Dermis microvascular lymphatic vessel endothelial cell (primary cell): ENCODE results near the gene AGXT. TPM values are rescaled to one million over a fixed set of nuclear protein-coding genes. Genes with fewer than 3 reads are reported as not detected.
A peak's percentile ranks its signal among the peaks of the same experiment; 100 is the strongest.
"Not testable (repeated sequence)": the region's sequence is repeated elsewhere in the genome, so short reads cannot be mapped to it uniquely, and the experiment has no call there.

Source experiments
- DNase-seq, 2 donors: peaks; one replicate each; pipeline versions ENCODE4 v3.0.0 to v3.0.0-alpha.2; 2010; ENCODE audit warnings: low read depth in 2 of 2
- total RNA-seq: library from RNA; depleted of rRNA; stranded (reverse); fragments of >200 nt; gene quantifications from 2 replicates; pipeline ENCODE4 v1.2.1, GENCODE V29; 2014

AGXT gene
- total RNA-seq, 1 donor from 2014 or later = not detected

- DNase-seq = no peak
These were observed 29.2 kb upstream of the AGXT start for GRCh38 chr2:240839152-240840143.

DNA sequence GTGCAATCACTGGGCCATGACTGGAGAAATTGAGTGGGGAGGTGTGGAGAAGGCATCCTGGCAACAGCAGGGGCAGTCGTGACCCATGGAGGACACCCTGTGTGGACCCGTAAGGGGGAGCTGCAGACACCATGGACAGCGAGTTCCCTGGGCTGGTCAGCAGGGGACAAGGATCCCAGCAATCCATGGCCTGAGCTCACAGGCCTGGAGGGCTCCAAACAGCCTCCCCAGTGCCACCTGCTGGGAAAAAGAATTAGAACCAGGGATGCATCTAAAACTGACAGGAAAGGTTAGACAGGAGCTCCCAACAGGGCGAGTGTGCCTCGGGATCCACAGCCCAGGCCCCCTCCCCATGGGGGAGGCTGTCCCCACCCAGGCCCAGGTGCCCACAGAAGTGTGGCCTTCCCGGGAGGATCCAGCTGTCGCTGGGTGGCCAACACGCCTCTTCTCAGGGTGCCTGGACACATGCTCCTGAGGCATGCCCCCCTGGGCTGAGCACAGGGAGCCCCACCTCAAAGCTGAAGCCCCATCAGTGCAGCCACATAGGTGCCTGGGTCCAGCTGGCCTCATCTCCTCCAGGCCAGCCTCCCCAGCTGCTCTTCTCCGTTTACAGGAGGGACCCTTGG lies 28.1 kb upstream of the AGXT start:
- DNase-seq = peak; percentile 75 to 78

- not testable (repeated sequence) for DNase-seq
These were observed 22.3 kb upstream of the AGXT start for GRCh38 chr2:240846309-240846708.

DNA sequence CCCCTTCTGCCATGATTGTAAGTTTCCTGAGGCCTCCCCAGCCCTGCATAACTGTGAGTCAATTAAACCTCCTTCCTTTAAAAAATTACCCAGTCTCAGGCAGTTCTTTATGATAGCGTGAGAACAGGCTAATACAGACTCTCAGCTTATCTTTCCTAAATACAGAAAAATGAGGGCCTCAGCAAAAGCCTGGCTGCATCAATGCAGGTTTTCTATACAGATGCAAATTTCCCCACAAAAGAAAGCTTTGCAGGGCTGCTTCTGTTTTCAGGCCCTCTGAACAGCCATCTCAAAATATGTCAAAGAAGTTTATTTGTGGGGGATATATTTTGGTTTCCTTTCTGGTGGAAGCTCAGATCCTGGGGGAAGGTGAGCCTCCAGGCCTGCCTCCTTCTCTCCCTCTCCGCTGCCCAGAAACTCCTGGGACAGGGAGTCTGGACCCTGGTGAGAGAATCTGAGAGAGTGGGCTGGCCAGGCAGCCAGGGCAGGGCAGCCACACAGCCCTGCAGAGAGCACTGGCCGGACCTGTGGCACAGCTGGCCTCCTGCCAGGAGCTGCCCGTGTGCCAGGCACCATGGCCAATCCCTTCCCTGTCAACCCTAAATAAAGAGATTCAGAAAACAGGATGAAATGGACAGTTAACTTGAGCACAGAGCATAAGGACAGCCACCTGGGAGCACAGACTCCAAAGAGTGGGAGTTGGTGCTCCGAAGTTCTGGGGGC lies 21.6 kb upstream of the AGXT start:
- DNase-seq = no peak

GRCh38 chr2:240847817-240848216 lies 20.8 kb upstream of the AGXT start:
- DNase-seq = no peak

- DNase-seq = no peak
These were observed 19.5 kb upstream of the AGXT start for GRCh38 chr2:240848900-240849680.

GRCh38 chr2:240850026-240850425 lies 18.6 kb upstream of the AGXT start:
- no peak for DNase-seq

DNA sequence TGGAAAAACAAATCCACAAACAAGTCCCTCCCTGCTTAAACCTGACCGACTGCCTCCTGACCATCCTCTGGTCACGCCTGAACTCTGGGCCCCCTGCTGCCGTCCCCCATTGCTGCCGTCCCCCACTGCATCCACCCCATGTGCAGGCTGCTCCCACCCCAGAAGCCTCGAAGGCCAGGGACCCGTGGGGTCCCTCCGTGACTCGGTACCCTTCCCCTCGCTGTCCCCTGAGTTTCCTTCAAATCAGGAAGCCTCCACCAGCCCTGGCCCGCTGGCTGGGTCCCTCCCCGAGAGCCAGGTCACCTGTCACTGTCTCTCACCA lies 17.9 kb upstream of the AGXT start:
- no peak for DNase-seq

DNA sequence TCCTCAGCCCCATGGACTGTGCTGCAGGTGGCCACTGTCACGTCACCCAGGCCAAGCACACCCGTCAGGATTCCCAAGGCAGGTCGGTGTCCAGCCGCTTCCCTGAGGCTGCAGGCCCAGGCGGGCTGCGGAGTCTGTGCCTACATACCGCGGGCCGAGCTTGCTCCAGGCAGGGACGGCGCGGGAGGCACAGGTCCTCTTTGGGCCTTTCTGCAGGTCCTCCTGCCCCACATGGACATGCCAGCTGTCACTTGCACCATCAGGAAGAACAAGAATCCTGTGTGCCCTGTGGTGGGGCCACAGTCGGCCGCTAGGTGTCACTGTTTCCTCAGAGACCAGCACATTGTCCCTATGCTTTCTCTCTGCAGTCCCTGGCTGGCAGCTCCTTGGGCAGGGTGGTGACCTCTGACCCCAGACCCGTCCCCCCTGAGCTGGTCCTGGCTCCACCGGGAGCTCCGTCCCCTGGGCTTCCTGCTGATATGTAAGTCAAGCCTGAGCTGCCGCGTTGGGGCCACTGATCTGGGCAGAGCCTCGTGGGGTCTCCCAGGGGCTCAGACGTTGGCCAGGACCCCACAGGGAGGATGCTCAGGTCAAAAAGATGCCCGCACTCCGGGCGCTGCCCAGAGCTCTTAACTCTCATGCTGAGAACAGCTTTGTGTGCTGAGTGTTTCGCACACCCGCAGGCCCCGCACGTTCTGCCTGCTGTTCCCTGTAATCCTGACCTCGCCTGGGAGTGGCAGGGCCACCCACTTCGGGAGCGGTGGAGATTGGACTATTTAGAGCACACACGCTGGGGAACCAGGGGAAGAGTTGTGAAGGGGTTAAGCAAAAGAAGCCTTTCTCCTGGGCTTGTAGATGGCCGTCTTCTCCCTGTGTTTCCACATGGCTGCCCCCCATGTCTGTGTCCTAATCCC lies 17.3 kb upstream of the AGXT start:
- DNase-seq = peak; percentile 61 to 80

DNA sequence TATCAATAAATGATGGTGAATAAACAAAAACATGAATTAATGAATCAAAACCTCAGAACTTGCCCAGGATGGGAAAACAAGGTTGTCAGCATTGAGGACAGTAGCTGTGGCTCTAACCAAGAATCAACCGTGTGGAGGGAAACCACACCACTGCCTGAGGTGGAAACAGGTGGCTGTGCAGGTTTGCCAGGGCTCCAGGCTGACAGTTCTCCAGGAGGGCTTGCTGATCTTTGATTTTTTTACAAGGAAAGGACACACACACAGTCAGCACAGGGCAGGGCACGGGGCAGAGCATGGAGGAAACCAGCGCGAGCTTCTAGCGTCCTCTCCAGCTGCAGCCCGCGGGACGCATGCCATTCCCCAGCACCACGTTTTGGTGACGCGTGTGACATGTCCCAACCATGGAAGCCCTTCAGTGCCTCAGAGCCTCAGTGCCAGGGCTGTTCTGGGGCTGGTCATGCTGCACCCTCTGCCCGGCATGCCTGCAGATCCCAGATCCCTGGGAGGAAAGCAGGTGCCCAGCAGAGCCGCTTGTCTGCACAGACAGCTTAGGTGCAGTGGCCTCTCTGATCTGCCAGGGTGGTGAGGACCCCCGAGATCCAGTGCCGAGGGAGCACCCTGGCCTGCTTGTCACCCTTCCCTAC lies 15.8 kb upstream of the AGXT start:
- DNase-seq = no peak

GRCh38 chr2:240855670-240856069 lies 13.0 kb upstream of the AGXT start:
- no peak for DNase-seq

DNA sequence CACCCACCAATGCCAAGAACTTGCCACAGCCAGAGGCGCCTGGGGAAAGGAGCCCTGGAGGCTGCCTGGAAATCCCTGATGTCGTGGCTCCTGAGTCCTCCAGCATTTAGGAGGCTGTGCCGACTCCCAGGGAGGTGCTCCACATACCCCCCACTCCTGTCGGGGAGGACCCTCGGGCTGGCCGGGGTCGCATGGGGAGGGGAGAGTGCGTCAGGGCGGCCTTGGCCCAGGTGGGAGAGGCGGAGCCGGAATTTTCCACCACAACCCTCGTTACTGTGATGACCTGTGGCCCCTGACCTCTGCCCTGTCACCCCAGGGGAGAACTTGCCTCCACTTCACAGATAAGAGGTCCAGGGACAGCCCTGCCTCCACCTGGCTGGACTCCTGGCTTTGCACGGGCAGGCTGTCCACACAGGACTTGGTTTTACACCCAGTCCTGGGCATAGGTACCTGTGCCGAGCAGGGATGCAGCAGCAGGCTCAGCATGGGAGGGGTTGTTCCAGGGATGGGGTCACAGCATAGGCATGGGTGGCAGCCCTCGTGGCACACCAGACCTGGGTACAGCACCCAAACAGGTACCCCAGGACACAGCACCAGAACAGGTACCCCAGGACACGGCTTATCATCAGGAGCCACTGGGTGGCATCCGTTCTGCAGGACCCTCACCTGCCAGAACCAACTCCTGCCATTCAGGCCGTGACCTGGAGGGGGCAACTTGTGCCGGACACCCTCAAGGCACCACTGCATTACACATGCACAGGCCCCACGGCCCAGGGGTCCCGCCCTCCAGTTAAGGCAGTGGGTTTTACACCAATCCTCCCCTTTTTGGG lies 12.3 kb upstream of the AGXT start:
- DNase-seq = peak in 1 of 2 donors; percentile 15

DNA sequence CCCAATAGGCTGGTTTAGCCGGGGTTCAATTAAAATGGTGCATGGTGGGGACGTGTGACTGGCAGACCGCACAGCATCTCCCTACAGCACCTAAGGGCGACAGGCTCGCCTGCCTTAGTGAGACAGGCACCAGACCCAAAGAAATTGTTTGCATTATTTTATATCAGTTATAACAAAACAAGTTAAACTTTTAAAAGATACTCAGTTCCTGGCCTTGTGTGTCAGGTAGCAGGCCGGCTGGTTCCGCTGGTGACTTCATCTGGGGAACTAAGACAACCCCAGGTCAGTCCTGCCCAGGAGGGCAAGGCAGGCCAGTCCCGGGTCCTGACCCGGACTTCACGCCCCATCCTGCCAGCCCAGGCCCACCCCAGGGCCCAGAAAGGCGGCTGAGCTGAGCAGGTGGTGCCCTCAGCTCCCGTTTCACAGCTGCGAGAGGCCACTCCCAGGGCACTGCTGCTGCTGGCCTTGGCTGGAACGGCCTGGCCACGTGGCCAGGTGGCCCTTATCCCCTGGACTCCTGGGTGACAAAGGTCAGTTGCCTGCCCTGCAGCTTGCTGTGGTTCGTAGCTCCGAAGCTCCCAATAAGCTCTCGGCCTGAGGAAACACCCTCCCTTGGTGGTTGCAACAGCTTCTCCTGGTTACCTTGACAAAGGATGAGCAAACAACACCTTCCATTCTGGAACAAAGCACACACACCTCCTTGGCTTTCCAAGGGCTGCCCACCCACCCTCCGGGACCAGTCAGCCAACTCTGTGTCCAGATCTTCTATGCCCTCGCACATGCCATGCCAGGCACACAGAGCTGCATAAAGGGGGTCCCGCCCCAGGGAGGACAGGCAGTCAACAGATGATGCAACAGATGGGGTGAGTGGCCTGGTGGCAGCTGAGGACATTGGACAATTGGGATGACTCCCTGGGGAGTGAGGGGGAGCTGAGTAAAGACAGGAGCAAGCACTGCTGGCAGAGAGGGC lies 11.3 kb upstream of the AGXT start:
- DNase-seq = no peak

- DNase-seq = no peak
These were observed 10.3 kb upstream of the AGXT start for GRCh38 chr2:240858321-240858720.

DNA sequence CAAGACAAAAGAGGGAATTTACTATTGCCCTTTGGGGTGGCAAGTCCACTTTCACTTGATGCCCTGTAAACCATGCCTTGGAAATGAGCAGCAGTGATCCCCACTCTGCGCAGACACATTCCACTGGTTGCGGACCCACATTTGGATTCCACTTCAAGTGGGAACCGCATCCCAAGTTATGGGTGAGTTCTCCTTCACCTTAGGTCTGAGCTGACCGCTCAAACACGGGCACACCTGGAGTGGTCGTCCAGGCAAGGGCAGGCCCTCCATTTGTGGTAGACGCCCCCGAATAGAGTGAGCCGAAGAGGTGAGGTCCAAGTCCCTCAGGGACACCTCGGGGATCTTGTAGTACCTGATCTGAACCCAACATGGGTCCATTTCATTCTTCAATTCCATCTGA lies 9.8 kb upstream of the AGXT start:
- DNase-seq = no peak

DNA sequence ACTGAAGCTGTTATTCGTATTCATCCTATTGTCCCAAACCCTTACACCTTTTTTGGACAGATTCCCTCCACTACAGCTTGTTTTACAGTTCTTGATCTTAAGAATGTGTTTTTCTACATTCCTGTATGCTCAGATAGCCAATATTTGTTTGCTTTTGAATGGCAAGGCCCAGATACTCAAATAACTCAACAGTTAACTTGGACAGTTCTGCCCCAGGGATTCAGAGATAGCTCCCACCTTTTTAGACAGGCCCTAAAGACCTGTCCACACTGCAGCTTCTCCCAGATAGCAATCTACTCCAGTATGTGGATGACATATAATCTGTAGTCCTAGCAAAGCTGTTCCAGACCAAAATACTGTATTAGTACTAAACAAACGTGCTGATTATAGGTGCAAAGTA lies 7.1 kb upstream of the AGXT start:
- DNase-seq = no peak

DNA sequence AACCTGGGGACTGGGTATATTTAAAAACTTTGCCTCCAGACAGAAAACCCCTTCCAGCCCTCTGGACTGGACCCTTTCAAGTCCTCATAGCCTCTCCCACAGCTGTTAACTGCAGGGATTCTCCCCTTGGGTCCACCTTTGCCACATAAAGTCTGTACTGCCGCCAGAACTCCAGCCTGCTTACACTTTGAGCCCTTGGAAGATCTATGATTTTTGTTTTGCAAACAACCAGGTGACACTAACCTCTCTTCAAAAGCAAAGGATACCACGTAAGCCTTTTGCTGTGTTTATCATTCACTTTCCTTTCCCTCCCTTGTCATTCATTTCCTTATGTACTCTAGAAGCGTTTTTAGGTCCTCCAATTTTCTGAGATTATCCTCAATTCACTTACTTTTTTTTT lies 4.1 kb upstream of the AGXT start:
- no peak for DNase-seq

DNA sequence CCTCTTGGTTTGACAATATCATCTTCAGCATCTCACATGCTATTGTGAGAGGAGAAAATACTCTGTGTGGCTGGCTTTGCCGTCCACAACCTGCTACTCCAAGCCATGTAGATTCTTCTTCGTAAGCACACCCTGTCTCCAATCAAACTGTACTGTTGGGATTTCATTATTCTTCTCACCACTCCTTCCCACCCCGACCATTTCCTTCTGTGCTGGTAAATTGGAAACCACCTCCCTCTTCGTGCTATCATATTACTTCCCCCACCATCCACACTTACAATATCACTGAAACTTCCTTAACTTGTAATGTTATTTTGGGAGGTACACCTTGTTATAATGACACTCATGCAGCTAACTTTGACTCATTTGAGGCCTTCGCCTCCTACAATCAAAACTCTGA lies 3.2 kb upstream of the AGXT start:
- no peak for DNase-seq
